MCF 10A (cell line): ENCODE results near the gene NKAIN1. TPM values are rescaled to one million over a fixed set of nuclear protein-coding genes. Genes with fewer than 3 reads are reported as not detected.

Experiments used
- BruUV-seq: library from RNA; stranded (reverse); fragments of 400-500 nt; replicated peaks from 2 replicates; lab custom pipeline; 2021; lab: Mats Ljungman, UMichigan
- CTCF ChIA-PET: fragments of 300-600 bp; sonication (Branson Sonifier 250); formaldehyde crosslinking; extraction: SDS; loops from one replicate; lab custom pipeline; 2021; ENCODE audit warnings: antibody characterized with exemption, inconsistent platforms; lab: Yijun Ruan, JAX
- POLR2A ChIA-PET: fragments of 300-600, 350-650 bp; sonication (Branson Sonifier 250); formaldehyde crosslinking; extraction: SDS; loops from one replicate; lab custom pipeline; 2020; ENCODE audit warnings: antibody characterized with exemption, inconsistent platforms; lab: Yijun Ruan, JAX
- DNase-seq: peaks from one replicate; pipeline ENCODE4 v3.0.0-alpha.2; 2018; ENCODE audit not compliant: unreplicated experiment
- H3K27ac Mint-ChIP-seq: one replicate; pipeline ENCODE4 v1.8.0; 2022; ENCODE audit warnings: mild to moderate bottlenecking, low read depth, mixed read lengths; ENCODE audit not compliant: unreplicated experiment
- H3K27me3 Mint-ChIP-seq: one replicate; pipeline ENCODE4 v1.8.0; 2022; ENCODE audit warnings: mixed read lengths; ENCODE audit not compliant: insufficient read depth, unreplicated experiment
- H3K36me3 Mint-ChIP-seq: one replicate; pipeline ENCODE4 v1.8.0; 2022; ENCODE audit warnings: mild to moderate bottlenecking, moderate library complexity, mixed read lengths; ENCODE audit not compliant: insufficient read depth, unreplicated experiment
- H3K4me1 Mint-ChIP-seq: one replicate; pipeline ENCODE4 v1.8.0; 2022; ENCODE audit warnings: mixed read lengths; ENCODE audit not compliant: insufficient read depth, unreplicated experiment
- H3K4me3 Mint-ChIP-seq: one replicate; pipeline ENCODE4 v1.8.0; 2022; ENCODE audit warnings: mild to moderate bottlenecking, moderate library complexity, mixed read lengths; ENCODE audit not compliant: unreplicated experiment
- H3K9me3 Mint-ChIP-seq: one replicate; pipeline ENCODE4 v1.8.0; 2022; ENCODE audit warnings: mixed read lengths; ENCODE audit not compliant: unreplicated experiment
- CTCF ChIP-seq: fragments of 200-600 bp; IDR thresholded peaks from one replicate; pipeline ENCODE4 v1.8.0; 2022; ENCODE audit warnings: antibody characterized with exemption, mild to moderate bottlenecking; ENCODE audit not compliant: unreplicated experiment
- intact Hi-C: fragments of 100-400 bp; cut with micrococcal nuclease; formaldehyde crosslinking; loops from 2 replicates; pipeline ENCODE4 v1.14.1; 2022
- total RNA-seq: library from RNA; stranded (reverse); gene quantifications from 2 replicates; pipeline ENCODE4 v1.2.3, GENCODE V29; 2022

Gene NKAIN1
- total RNA-seq, 1 experiment from 2014 or later = not detected

DNA sequence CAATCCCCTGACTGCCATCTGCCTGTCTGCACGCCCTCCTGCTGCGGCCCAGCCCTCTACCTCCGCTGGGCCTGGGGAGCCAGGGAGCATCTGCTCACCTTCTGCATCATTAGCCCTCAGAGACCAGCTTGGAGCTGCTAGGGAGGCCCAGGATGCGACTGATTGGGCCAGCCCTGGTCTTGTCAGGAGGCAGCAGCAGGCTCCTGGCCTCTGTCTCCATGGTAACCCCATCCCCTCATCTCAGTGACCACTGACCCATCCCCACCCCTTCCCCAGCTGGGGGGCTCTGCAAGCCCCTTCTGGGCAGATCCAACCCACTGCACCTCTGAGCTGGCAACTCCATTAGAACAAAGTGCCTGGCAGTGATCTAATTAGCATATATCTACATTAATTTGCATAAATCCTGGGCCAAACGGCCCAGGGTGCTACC is 37.7 kb downstream of the NKAIN1 start:
- Mint-ChIP-seq H3K27me3 (no peaks in the 10 kb centered on the region), H3K9me3 (no peaks in the 10 kb centered on the region), H3K4me1 (no peaks in the 10 kb centered on the region), H3K27ac (no peak overlapping the region), H3K36me3 (no peaks in the 10 kb centered on the region), H3K4me3 (no peak overlapping the region)
- ChIA-PET POLR2A (no interaction called here), CTCF (no interaction called here)
- intact Hi-C loops = no loop called here
- no peak for DNase-seq
- no TSS peak for BruUV-seq
- no peak for TF ChIP-seq CTCF

GRCh38 chr1:31199949-31200348 is 39.7 kb downstream of the NKAIN1 start:
- no peak for DNase-seq
- no peaks in the 10 kb centered on the region for H3K27me3 Mint-ChIP-seq
- no peak for TF ChIP-seq CTCF
- CTCF ChIA-PET = interaction anchor here (0.7 to 3.3 kb wide), 2 partner anchors 15 to 45 kb away, joined by 4 to 25 read pairs; no protein-coding TSS in a partner anchor
- no peak overlapping the region for H3K27ac Mint-ChIP-seq
- POLR2A ChIA-PET = no interaction called here
- no peaks in the 10 kb centered on the region for H3K9me3 Mint-ChIP-seq
- no peaks in the 10 kb centered on the region for H3K4me1 Mint-ChIP-seq
- intact Hi-C loops = no loop called here
- H3K4me3 Mint-ChIP-seq = no peak overlapping the region
- BruUV-seq = no TSS peak
- H3K36me3 Mint-ChIP-seq = no peaks in the 10 kb centered on the region

DNA sequence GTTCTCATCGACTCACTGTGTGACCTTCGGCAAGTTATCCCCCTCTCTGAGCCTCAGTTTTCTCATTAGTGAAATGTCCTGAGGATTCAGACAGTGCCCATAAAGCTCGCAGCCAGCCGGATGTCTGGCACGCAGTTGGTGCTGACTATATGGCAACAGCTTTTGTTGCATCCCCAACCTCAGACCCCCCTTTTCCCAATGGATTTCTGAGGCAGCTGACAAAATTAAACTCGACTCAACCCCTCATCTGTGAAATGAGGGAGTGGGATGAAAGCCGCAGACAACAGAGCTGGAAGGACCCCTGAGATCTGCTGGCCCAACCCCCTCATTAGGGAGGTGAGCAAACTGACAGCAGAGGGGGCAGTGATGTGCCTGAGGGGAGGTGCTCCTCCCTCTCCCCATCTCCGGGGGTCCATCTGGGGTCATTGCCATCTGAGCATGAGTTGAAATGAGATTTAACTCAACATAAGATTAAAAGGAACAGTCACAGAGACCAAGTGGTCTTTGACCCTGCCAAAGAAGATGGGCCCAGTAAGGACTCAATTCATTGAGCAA is 40.4 kb downstream of the NKAIN1 start:
- ChIA-PET POLR2A (no interaction called here), CTCF (interaction anchor here (3.3 kb wide), 1 partner anchor 15 kb away, joined by 25 read pairs; no protein-coding TSS in a partner anchor)
- no peak for DNase-seq
- Mint-ChIP-seq H3K36me3 (no peaks in the 10 kb centered on the region), H3K27me3 (no peaks in the 10 kb centered on the region), H3K4me1 (no peaks in the 10 kb centered on the region), H3K4me3 (no peak overlapping the region), H3K9me3 (no peaks in the 10 kb centered on the region), H3K27ac (no peak overlapping the region)
- TF ChIP-seq CTCF = no peak
- intact Hi-C loops = no loop called here
- no TSS peak for BruUV-seq

- BruUV-seq = no TSS peak
- DNase-seq = no peak
- Mint-ChIP-seq H3K36me3 (no peaks in the 10 kb centered on the region), H3K4me3 (no peak overlapping the region), H3K4me1 (no peaks in the 10 kb centered on the region), H3K27ac (no peak overlapping the region), H3K27me3 (no peaks in the 10 kb centered on the region), H3K9me3 (no peaks in the 10 kb centered on the region)
- intact Hi-C loops = no loop called here
- POLR2A ChIA-PET = no interaction called here
- TF ChIP-seq CTCF = no peak
- CTCF ChIA-PET = interaction anchor here (3.3 kb wide), 1 partner anchor 14 kb away, joined by 25 read pairs; no protein-coding TSS in a partner anchor
These were observed 41.1 kb downstream of the NKAIN1 start for GRCh38 chr1:31198600-31198999.
